CMK (cell line): ENCODE results near the gene LHFPL3.

Experiments
- DNase-seq: peaks from one replicate; pipeline ENCODE4 v3.0.0-alpha.2; 2010; ENCODE audit warnings: low read depth

LHFPL3 gene

GRCh38 chr7:104848138-104848990 is 520.0 kb downstream of the LHFPL3 start:
- DNase-seq: peak; percentile 37

- no peak for DNase-seq
Observed at GRCh38 chr7:104850374-104850773, 522.0 kb downstream of the LHFPL3 start.

- no peak for DNase-seq
Observed at GRCh38 chr7:104851268-104851667, 522.9 kb downstream of the LHFPL3 start.

- no peak for DNase-seq
Observed at GRCh38 chr7:104852386-104852785, 524.0 kb downstream of the LHFPL3 start.

GRCh38 chr7:104855861-104856260 is 527.5 kb downstream of the LHFPL3 start:
- DNase-seq: no peak

- no peak for DNase-seq
Observed at GRCh38 chr7:104857458-104858425, 529.3 kb downstream of the LHFPL3 start.

GRCh38 chr7:104859754-104860426 is 531.5 kb downstream of the LHFPL3 start:
- DNase-seq: no peak

- DNase-seq: no peak
Observed at GRCh38 chr7:104861729-104862390, 533.5 kb downstream of the LHFPL3 start.

- DNase-seq: no peak
Observed at GRCh38 chr7:104862719-104863118, 534.3 kb downstream of the LHFPL3 start.

- DNase-seq: no peak
Observed at GRCh38 chr7:104873401-104873800, 545.0 kb downstream of the LHFPL3 start.

GRCh38 chr7:104878577-104878976 is 550.2 kb downstream of the LHFPL3 start:
- no peak for DNase-seq

GRCh38 chr7:104883248-104883717 is 554.9 kb downstream of the LHFPL3 start:
- DNase-seq: no peak

- peak; percentile 85 for DNase-seq
Observed at GRCh38 chr7:104883718-104884452, 555.5 kb downstream of the LHFPL3 start.

- DNase-seq: no peak
Observed at GRCh38 chr7:104886651-104887050, 558.2 kb downstream of the LHFPL3 start.

GRCh38 chr7:104890216-104890615 is 561.8 kb downstream of the LHFPL3 start:
- DNase-seq: no peak

GRCh38 chr7:104891949-104892348 is 563.5 kb downstream of the LHFPL3 start:
- no peak for DNase-seq

GRCh38 chr7:104894314-104894713 is 565.9 kb downstream of the LHFPL3 start:
- DNase-seq: no peak

GRCh38 chr7:104894726-104895521 is 566.5 kb downstream of the LHFPL3 start:
- DNase-seq: no peak

GRCh38 chr7:104895522-104896236 is 567.3 kb downstream of the LHFPL3 start:
- DNase-seq: no peak
